H1 (cell line): ENCODE results near the gene HNRNPM.

ENCODE experiments used
- BRCA1 ChIP-seq: IDR thresholded peaks from 2 replicates; pipeline ENCODE4 v1.6.1; 2012; ENCODE audit warnings: low read depth, low read length, improper control_type of control experiment
- SAP30 ChIP-seq: fragments of 300-600 bp; sonication (generic); IDR thresholded peaks from 2 replicates; pipeline ENCODE4 v1.7.1; 2012; ENCODE audit warnings: low read length, moderate library complexity, mild to moderate bottlenecking, inconsistent platforms; ENCODE audit not compliant: insufficient read depth, insufficient replicate concordance

GRCh38 chr19:8426283-8426682 lies 18.5 kb upstream of the HNRNPM start:
- no peak for TF ChIP-seq SAP30
- TF ChIP-seq BRCA1: no peak
